Tibial artery (tissue), 4 donors: ENCODE measurements around the gene AKR1C3.

Experiments used
- DNase-seq, 2 donors: peaks; one replicate each; pipeline ENCODE4 v3.0.0-alpha.2; 2019
- H3K27ac ChIP-seq, 2 donors: fragments of 200-600 bp; sonication (generic) in 1 of 2; 1 replicate in 1 of 2; 2 replicates in 1 of 2; pipeline ENCODE4 v1.5.1; 2018 to 2019; ENCODE audit warnings: mild to moderate bottlenecking in 1 of 2
- H3K27me3 ChIP-seq, 2 donors: fragments of 200-600 bp; sonication (generic) in 1 of 2; one replicate each; pipeline versions ENCODE4 v1.5.1 to v1.6.0; 2016 to 2019
- H3K36me3 ChIP-seq, 3 donors: fragments of 200-600 bp; sonication (generic) in 2 of 3; one replicate each; pipeline ENCODE4 v1.5.1; 2016 to 2019; ENCODE audit warnings: mild to moderate bottlenecking in 2 of 3
- H3K4me1 ChIP-seq, 4 donors: fragments of 200-600 bp; sonication (generic) in 2 of 4; 1 replicate in 3 of 4; 2 replicates in 1 of 4; pipeline ENCODE4 v1.5.1; 2016 to 2019
- H3K4me3 ChIP-seq, 2 donors: fragments of 200-600 bp; sonication (generic) in 1 of 2; 1 replicate in 1 of 2; 2 replicates in 1 of 2; pipeline ENCODE4 v1.5.1; 2018 to 2019; ENCODE audit warnings: mild to moderate bottlenecking in 2 of 2
- H3K9me3 ChIP-seq, 3 donors: fragments of 200-600 bp; sonication (generic) in 1 of 3; one replicate each; pipeline ENCODE4 v1.5.1; 2016 to 2019
- intact Hi-C: fragments of 100-400 bp; cut with DNase I; formaldehyde crosslinking; loops from one replicate; pipeline ENCODE4 v1.15.0; 2023; ENCODE audit warnings: low total_unique reads
- TF ChIP-seq, protein P1 (sequence below), 2 experiments: fragments of 200-600 bp in 1 of 2; fragments of 450-650 bp in 1 of 2; IDR thresholded peaks; one replicate each; pipeline ENCODE4 v1.5.1; 2017 to 2019; ENCODE audit warnings: antibody characterized with exemption in 2 of 2, mild to moderate bottlenecking in 1 of 2, moderate library complexity in 1 of 2

Gene AKR1C3

DNA sequence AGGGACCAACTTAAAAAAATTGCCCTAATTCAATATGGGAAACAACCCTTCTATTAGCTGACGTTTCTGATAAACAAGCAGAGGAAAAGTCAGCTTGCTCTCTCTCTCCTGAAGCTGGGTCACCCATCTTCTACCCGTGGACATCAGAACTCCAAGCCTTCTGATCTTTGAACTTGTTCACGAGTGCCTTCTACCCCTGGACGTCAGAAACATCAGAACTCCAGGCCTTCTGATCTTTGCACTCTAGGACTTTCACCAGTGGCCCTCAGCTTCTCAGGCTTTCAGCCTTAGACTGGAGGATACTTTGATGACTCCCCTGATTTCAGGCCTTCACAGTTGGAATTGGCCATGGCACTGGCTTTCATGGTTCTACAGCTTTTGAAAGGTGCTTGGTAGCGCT, 48.9 kb downstream of the AKR1C3 start:
- peaks cover 0 to 5% (median 0%) of the 10 kb centered on the region in 3 donors for H3K9me3 ChIP-seq
- H3K36me3 ChIP-seq, result no peaks in the 10 kb centered on the region
- H3K4me1 ChIP-seq, result no peaks in the 10 kb centered on the region
- DNase-seq, result no peak
- TF ChIP-seq, protein P1, sequence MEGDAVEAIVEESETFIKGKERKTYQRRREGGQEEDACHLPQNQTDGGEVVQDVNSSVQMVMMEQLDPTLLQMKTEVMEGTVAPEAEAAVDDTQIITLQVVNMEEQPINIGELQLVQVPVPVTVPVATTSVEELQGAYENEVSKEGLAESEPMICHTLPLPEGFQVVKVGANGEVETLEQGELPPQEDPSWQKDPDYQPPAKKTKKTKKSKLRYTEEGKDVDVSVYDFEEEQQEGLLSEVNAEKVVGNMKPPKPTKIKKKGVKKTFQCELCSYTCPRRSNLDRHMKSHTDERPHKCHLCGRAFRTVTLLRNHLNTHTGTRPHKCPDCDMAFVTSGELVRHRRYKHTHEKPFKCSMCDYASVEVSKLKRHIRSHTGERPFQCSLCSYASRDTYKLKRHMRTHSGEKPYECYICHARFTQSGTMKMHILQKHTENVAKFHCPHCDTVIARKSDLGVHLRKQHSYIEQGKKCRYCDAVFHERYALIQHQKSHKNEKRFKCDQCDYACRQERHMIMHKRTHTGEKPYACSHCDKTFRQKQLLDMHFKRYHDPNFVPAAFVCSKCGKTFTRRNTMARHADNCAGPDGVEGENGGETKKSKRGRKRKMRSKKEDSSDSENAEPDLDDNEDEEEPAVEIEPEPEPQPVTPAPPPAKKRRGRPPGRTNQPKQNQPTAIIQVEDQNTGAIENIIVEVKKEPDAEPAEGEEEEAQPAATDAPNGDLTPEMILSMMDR (IDR thresholded peaks at IDR 0.05), result no peak
- no peak overlapping the region for H3K27ac ChIP-seq
- H3K27me3 ChIP-seq, result no peaks in the 10 kb centered on the region
- H3K4me3 ChIP-seq, result no peak overlapping the region
- intact Hi-C loops, result no loop called here

- no peak overlapping the region for H3K4me3 ChIP-seq
- no peak overlapping the region for H3K27ac ChIP-seq
- no peaks in the 10 kb centered on the region for H3K27me3 ChIP-seq
- DNase-seq, result no peak
- H3K4me1 ChIP-seq, result no peaks in the 10 kb centered on the region
- TF ChIP-seq, protein P1 (IDR thresholded peaks at IDR 0.05), result no peak
- H3K36me3 ChIP-seq, result no peaks in the 10 kb centered on the region
- intact Hi-C loops, result no loop called here
- H3K9me3 ChIP-seq, result no peaks in the 10 kb centered on the region
Observed at GRCh38 chr10:5146920-5147254, 52.7 kb downstream of the AKR1C3 start.

GRCh38 chr10:5147255-5147980, 53.2 kb downstream of the AKR1C3 start:
- Histone ChIP-seq H3K27me3 (no peaks in the 10 kb centered on the region), H3K27ac (no peak overlapping the region), H3K9me3 (no peaks in the 10 kb centered on the region), H3K36me3 (no peaks in the 10 kb centered on the region), H3K4me3 (no peak overlapping the region), H3K4me1 (no peaks in the 10 kb centered on the region)
- TF ChIP-seq, protein P1 (IDR thresholded peaks at IDR 0.05), result no peak
- intact Hi-C loops, result no loop called here
- no peak for DNase-seq

DNA sequence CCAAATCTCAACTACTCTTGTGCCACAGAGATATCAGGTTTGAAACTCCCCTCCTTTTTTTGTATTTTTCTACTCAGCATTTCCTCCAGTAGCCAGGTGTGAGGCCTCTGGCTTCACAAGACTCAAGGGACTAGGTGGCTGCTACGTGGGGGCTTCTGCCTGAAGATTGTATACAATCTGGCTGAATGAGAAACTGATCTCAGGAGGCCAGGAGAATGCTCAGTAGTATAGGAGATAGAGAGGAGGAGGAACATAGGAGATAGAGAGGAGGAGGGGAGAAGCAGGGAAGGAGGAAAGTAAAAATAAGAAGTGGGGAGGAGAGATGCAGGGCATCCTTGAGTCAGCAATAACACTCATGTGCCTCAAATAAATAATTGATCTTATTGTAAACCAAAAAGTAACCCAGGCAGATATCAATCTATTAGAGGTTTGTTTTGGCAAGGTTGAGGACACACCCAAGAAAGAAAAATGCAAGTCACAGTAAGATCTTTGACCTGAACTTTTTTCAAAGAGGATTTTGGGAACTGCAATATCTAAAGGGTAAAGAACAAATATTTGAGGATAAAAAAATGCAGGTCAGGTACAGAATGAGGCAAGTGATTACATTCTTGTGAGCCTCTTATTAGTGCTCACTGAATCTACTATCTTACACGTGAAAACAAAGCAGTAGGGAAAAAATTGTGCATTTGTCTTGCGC, 53.9 kb downstream of the AKR1C3 start:
- intact Hi-C loops, result no loop called here
- Histone ChIP-seq H3K36me3 (no peaks in the 10 kb centered on the region), H3K27ac (no peak overlapping the region), H3K9me3 (no peaks in the 10 kb centered on the region), H3K27me3 (no peaks in the 10 kb centered on the region), H3K4me1 (no peaks in the 10 kb centered on the region), H3K4me3 (no peak overlapping the region)
- TF ChIP-seq, protein P1 (IDR thresholded peaks at IDR 0.05), result no peak
- DNase-seq, result no peak

GRCh38 chr10:5148678-5149032, 54.4 kb downstream of the AKR1C3 start:
- intact Hi-C loops, result no loop called here
- TF ChIP-seq, protein P1 (IDR thresholded peaks at IDR 0.05), result no peak
- H3K4me3 ChIP-seq, result no peak overlapping the region
- no peaks in the 10 kb centered on the region for H3K36me3 ChIP-seq
- H3K9me3 ChIP-seq, result no peaks in the 10 kb centered on the region
- DNase-seq, result no peak
- H3K4me1 ChIP-seq, result no peaks in the 10 kb centered on the region
- no peaks in the 10 kb centered on the region for H3K27me3 ChIP-seq
- no peak overlapping the region for H3K27ac ChIP-seq
